Measurements from ENCODE around the gene GTF2H1.

GTF2H1 gene

DNA sequence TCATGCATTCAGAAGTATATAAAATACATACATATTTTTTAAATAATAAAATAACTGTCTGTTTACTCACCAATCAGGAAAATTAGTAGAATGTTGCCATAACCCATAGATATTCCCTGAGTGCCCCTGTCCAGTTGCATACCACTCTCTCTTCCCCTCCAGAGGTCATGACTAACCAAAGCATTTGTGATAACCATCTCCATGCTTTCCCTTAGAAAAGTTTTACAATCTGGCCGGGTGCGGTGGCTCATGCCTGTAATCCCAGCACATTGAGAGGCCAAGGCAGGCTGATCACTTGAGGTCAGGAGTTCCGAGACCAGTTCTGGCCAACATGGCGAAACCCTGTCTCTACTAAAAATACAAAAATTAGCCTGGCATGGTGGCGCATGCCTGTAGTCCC is 38.8 kb downstream of the GTF2H1 start:
- TF ChIP-seq, protein P1, sequence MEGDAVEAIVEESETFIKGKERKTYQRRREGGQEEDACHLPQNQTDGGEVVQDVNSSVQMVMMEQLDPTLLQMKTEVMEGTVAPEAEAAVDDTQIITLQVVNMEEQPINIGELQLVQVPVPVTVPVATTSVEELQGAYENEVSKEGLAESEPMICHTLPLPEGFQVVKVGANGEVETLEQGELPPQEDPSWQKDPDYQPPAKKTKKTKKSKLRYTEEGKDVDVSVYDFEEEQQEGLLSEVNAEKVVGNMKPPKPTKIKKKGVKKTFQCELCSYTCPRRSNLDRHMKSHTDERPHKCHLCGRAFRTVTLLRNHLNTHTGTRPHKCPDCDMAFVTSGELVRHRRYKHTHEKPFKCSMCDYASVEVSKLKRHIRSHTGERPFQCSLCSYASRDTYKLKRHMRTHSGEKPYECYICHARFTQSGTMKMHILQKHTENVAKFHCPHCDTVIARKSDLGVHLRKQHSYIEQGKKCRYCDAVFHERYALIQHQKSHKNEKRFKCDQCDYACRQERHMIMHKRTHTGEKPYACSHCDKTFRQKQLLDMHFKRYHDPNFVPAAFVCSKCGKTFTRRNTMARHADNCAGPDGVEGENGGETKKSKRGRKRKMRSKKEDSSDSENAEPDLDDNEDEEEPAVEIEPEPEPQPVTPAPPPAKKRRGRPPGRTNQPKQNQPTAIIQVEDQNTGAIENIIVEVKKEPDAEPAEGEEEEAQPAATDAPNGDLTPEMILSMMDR (IDR thresholded peaks at IDR 0.05; ENCODE audit: insufficient read depth, missing control alignments): no peak
- FAIRE-seq (no peak), DNase-seq (ENCODE audit: insufficient read length, low spot score) (no peak)

DNA sequence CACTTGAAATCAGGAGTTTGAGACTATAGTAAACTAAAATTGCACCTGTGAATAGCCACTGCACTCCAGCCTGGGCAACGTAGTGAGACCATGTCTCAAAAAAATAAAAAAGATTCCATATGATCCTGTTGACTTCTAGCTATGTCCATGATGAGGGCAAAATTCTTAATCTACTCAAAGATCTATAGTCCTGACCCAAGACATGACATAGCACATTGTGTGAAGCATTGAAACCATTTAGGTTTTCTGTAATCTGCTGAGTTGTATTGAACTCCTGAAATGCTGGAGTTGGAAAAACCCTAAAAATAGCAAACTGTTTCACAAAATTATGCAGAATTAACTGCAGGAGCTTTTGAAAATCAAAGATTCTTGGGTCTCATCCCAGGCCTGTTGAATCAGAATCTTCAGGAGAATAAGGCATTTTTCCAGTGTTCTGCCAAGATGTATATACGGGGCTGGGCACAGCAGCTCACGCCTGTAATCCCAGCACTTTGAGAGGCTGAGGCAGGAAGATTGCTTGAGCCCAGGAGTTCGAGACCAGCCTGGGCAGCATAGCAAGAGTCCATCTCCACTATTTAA is 42.2 kb downstream of the GTF2H1 start:
- FAIRE-seq (no peak), DNase-seq (ENCODE audit: insufficient read length, low spot score) (no peak)
- TF ChIP-seq, protein P1 (IDR thresholded peaks at IDR 0.05; ENCODE audit: insufficient read depth, missing control alignments): no peak

- FAIRE-seq (no peak), DNase-seq (ENCODE audit: insufficient read length, low spot score) (no peak)
- TF ChIP-seq, protein P1 (IDR thresholded peaks at IDR 0.05; ENCODE audit: insufficient read depth, missing control alignments): no peak
Observed at GRCh38 chr11:18365741-18366140, 43.4 kb downstream of the GTF2H1 start.

GRCh38 chr11:18366286-18366685 is 43.9 kb downstream of the GTF2H1 start:
- TF ChIP-seq, protein P1 (IDR thresholded peaks at IDR 0.05; ENCODE audit: insufficient read depth, missing control alignments): no peak
- FAIRE-seq (no peak), DNase-seq (ENCODE audit: insufficient read length, low spot score) (no peak)

DNA sequence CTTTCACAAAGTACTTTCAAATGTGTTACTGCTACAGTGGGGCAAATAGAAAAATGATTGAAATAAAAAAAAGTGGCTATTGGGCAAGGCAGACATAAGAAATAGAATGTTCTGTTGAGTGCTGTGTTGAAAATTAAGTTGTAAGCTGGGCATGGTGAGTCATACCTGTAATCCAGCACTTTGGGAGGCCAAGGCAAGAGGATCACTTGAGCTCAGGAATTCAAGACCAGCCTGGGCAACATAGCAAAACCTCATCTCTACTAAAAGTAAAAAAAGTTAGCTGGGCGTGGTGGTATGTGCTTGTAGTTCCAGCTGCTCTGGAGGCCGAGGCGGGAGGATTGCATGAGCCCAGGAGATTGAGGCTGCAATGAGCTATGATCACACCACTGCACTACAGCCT is 45.1 kb downstream of the GTF2H1 start:
- FAIRE-seq (no peak), DNase-seq (ENCODE audit: insufficient read length, low spot score) (no peak)
- TF ChIP-seq, protein P1 (IDR thresholded peaks at IDR 0.05; ENCODE audit: insufficient read depth, missing control alignments): no peak

GRCh38 chr11:18368221-18368620 is 45.9 kb downstream of the GTF2H1 start:
- FAIRE-seq (no peak), DNase-seq (ENCODE audit: insufficient read length, low spot score) (no peak)
- TF ChIP-seq, protein P1 (IDR thresholded peaks at IDR 0.05; ENCODE audit: insufficient read depth, missing control alignments): no peak

- TF ChIP-seq, protein P1 (IDR thresholded peaks at IDR 0.05; ENCODE audit: insufficient read depth, missing control alignments): no peak
- no peak for DNase-seq (ENCODE audit: insufficient read length, low spot score)
- FAIRE-seq: no peak
Observed at GRCh38 chr11:18369398-18369797, 47.0 kb downstream of the GTF2H1 start.
